ENCODE measurements around the gene ZNF385A.

The ZNF385A gene

GRCh38 chr12:54368025-54368708 lies 16.4 kb downstream of the ZNF385A start:
- TF ChIP-seq ZNF514 (tag by site-specific recombination; IDR thresholded peaks at IDR 0.05) (no peak), EGR2 (tag by site-specific recombination; IDR thresholded peaks at IDR 0.05; ENCODE audit: low read depth) (peak; percentile 55; the same call in 1 of the 2 replicates), ZNF398 (tag by site-specific recombination; IDR thresholded peaks at IDR 0.05) (0 out of 2 replicates have a peak, but pooled peaks have one; percentile 8)
- Histone ChIP-seq H3K4me1 (ENCODE audit: control insufficient read depth, insufficient read depth, low read length) (peaks cover 10% of the 10 kb centered on the region), H3K36me3 (ENCODE audit: control insufficient read depth in 2 of 2, insufficient read depth in 1 of 2, low read length in 2 of 2) (peaks cover 0 to 25% of the 10 kb centered on the region in 2 experiments; a peak in 1 of 3 replicates), H3K4me3 (ENCODE audit: low read depth, low read length) (no peak overlapping the region), H3K27ac (ENCODE audit: extremely low read depth, low read depth, low read length) (no peak overlapping the region), H3K9me3 (ENCODE audit: control insufficient read depth, insufficient read depth, low read depth, low read length) (no peaks in the 10 kb centered on the region)
- CTCF ChIA-PET, result interaction anchor here (0.6 to 3.7 kb wide), 34 partner anchors 8 to 380 kb away, joined by 3 to 62 read pairs (median 4); partner anchors contain the start of genes COPZ1, HOXC5 and ZNF385A
- POLR2A ChIA-PET, result interaction anchor here (0.6 to 1.1 kb wide), 5 partner anchors 9 to 155 kb away, joined by 3 to 4 read pairs (median 3); partner anchors contain the start of genes CBX5 and HNRNPA1

- Histone ChIP-seq H3K9me3 (ENCODE audit: control insufficient read depth, insufficient read depth, low read depth, low read length) (no peaks in the 10 kb centered on the region), H3K36me3 (ENCODE audit: control insufficient read depth in 2 of 2, insufficient read depth in 1 of 2, low read length in 2 of 2) (no peaks in the 10 kb centered on the region), H3K4me3 (ENCODE audit: low read depth, low read length) (no peak within 1 kb of the TSS), H3K27ac (ENCODE audit: extremely low read depth, low read depth, low read length) (no peak within 1 kb of the TSS), H3K4me1 (ENCODE audit: control insufficient read depth, insufficient read depth, low read length) (peaks cover 7% of the 10 kb centered on the region)
- POLR2A ChIA-PET, result no interaction called here
- CTCF ChIA-PET, result no interaction called here
- TF ChIP-seq AEBP2 (tag by site-specific recombination; IDR thresholded peaks at IDR 0.05; ENCODE audit: borderline replicate concordance) (no peak), ZFP69B (tag by site-specific recombination; IDR thresholded peaks at IDR 0.05) (no peak), ZNF311 (tag by site-specific recombination; IDR thresholded peaks at IDR 0.05; ENCODE audit: borderline replicate concordance) (no peak), PRDM1 (tag by site-specific recombination; IDR thresholded peaks at IDR 0.05) (peak; percentile 94)
Observed at GRCh38 chr12:54364413-54364812, 20.1 kb downstream of the ZNF385A start, which contains the start of gene GPR84. TSS of gene GPR84 (minus strand) at chr12:54364486. CDS start at chr12:54363851, 635 bp downstream.

- H3K27ac ChIP-seq (ENCODE audit: extremely low read depth, low read depth, low read length), result no peak overlapping the region
- peaks cover 7% of the 10 kb centered on the region for H3K4me1 ChIP-seq (ENCODE audit: control insufficient read depth, insufficient read depth, low read length)
- TF ChIP-seq SETDB1 (IDR thresholded peaks at IDR 0.05; ENCODE audit: insufficient read length, low read length), result no peak
- no peak for TF ChIP-seq ZNF600 (tag by site-specific recombination; IDR thresholded peaks at IDR 0.05)
- TF ChIP-seq PRDM10 (tag by site-specific recombination; IDR thresholded peaks at IDR 0.05), result 0 out of 2 replicates have a peak, but pooled peaks have one; percentile 11
- no peak for TF ChIP-seq ZNF580 (tag by site-specific recombination; IDR thresholded peaks at IDR 0.05)
- no peak for TF ChIP-seq HOXD13 (CRISPR knock-in tag; IDR thresholded peaks at IDR 0.05; ENCODE audit: borderline replicate concordance)
- no peak for TF ChIP-seq ZNF398 (tag by site-specific recombination; IDR thresholded peaks at IDR 0.05)
- no peaks in the 10 kb centered on the region for H3K36me3 ChIP-seq (ENCODE audit: control insufficient read depth in 2 of 2, insufficient read depth in 1 of 2, low read length in 2 of 2)
- POLR2A ChIA-PET, result interaction anchor here (0.5 to 1.0 kb wide), 2 partner anchors 10 to 16 kb away, joined by 3 to 4 read pairs; no protein-coding TSS in a partner anchor
- no peak overlapping the region for H3K4me3 ChIP-seq (ENCODE audit: low read depth, low read length)
- no peaks in the 10 kb centered on the region for H3K9me3 ChIP-seq (ENCODE audit: control insufficient read depth, insufficient read depth, low read depth, low read length)
- CTCF ChIA-PET, result interaction anchor here (0.5 to 8.8 kb wide), 7 partner anchors 15 to 148 kb away, joined by 3 to 137 read pairs (median 20); no protein-coding TSS in a partner anchor
Observed at GRCh38 chr12:54363618-54364017, 20.9 kb downstream of the ZNF385A start.
